AG09309 (cell line): ENCODE results near the gene GJB4.
"Not testable (repeated sequence)": the region's sequence is repeated elsewhere in the genome, so short reads cannot be mapped to it uniquely, and the experiment has no call there.

Experiments
- DNase-seq: peaks from one replicate; pipeline ENCODE4 v3.0.0-alpha.2; 2010; ENCODE audit warnings: low read depth
- H3K4me3 ChIP-seq: 2 replicates; pipeline ENCODE4 v1.5.1; 2011; ENCODE audit warnings: mild to moderate bottlenecking, low read depth, low read length, moderate library complexity; ENCODE audit not compliant: control insufficient read depth
- TF ChIP-seq, protein P1 (sequence below): IDR thresholded peaks from 2 replicates; pipeline ENCODE4 v1.5.1; 2011; ENCODE audit warnings: mild to moderate bottlenecking, low read depth, low read length, inconsistent platforms; ENCODE audit not compliant: insufficient read depth, control insufficient read depth; ENCODE audit errors: missing control alignments

GJB4 gene

GRCh38 chr1:34803770-34804169, 44.2 kb downstream of the GJB4 start:
- H3K4me3 ChIP-seq = no peak overlapping the region
- no peak for DNase-seq
- TF ChIP-seq, protein P1, sequence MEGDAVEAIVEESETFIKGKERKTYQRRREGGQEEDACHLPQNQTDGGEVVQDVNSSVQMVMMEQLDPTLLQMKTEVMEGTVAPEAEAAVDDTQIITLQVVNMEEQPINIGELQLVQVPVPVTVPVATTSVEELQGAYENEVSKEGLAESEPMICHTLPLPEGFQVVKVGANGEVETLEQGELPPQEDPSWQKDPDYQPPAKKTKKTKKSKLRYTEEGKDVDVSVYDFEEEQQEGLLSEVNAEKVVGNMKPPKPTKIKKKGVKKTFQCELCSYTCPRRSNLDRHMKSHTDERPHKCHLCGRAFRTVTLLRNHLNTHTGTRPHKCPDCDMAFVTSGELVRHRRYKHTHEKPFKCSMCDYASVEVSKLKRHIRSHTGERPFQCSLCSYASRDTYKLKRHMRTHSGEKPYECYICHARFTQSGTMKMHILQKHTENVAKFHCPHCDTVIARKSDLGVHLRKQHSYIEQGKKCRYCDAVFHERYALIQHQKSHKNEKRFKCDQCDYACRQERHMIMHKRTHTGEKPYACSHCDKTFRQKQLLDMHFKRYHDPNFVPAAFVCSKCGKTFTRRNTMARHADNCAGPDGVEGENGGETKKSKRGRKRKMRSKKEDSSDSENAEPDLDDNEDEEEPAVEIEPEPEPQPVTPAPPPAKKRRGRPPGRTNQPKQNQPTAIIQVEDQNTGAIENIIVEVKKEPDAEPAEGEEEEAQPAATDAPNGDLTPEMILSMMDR = no peak

- TF ChIP-seq, protein P1 = no peak
- H3K4me3 ChIP-seq = no peak overlapping the region
- no peak for DNase-seq
Measured at GRCh38 chr1:34806396-34806795, 46.9 kb downstream of the GJB4 start.

GRCh38 chr1:34808051-34808810, 48.7 kb downstream of the GJB4 start:
- H3K4me3 ChIP-seq = no peak overlapping the region
- TF ChIP-seq, protein P1 = no peak
- no peak for DNase-seq

- DNase-seq, H3K4me3 ChIP-seq: not testable (repeated sequence)
Measured at GRCh38 chr1:34810781-34811180, 51.2 kb downstream of the GJB4 start.
